Activated B cell treated with CpG ODN at 0.5 μM for 24 hours (primary cell): Measurements from ENCODE around the gene FHIP1B. TPM values are rescaled to one million over a fixed set of nuclear protein-coding genes. Genes with fewer than 3 reads are reported as not detected.

Source experiments
- ATAC-seq: fragments of 200-7000 bp; cut with Tn5 transposase; one replicate; pipeline ENCODE4 v1.10.0; 2021; ENCODE audit warnings: low read depth, mild to moderate bottlenecking, moderate library complexity
- CTCF ChIA-PET: fragments of 350-600 bp; sonication (Branson Sonifier 250); formaldehyde crosslinking; loops from one replicate; lab custom pipeline; 2021; ENCODE audit warnings: antibody characterized with exemption; lab: Charles Lee
- POLR2A ChIA-PET: fragments of 350-600 bp; sonication (Branson Sonifier 250); formaldehyde crosslinking; loops from one replicate; lab custom pipeline; 2021; ENCODE audit warnings: antibody characterized with exemption; lab: Charles Lee
- DNase-seq: peaks from one replicate; pipeline ENCODE4 v3.0.0; 2022
- H3K27ac Mint-ChIP-seq: one replicate; pipeline ENCODE4 v1.8.0; 2020; ENCODE audit warnings: mixed read lengths
- H3K27me3 Mint-ChIP-seq: one replicate; pipeline ENCODE4 v1.8.0; 2021; ENCODE audit warnings: mixed read lengths
- H3K36me3 Mint-ChIP-seq: one replicate; pipeline ENCODE4 v1.8.0; 2021; ENCODE audit warnings: low read depth, mixed read lengths
- H3K4me1 Mint-ChIP-seq: one replicate; pipeline ENCODE4 v1.8.0; 2021; ENCODE audit warnings: mixed read lengths
- H3K4me3 Mint-ChIP-seq: one replicate; pipeline ENCODE4 v1.8.0; 2020; ENCODE audit warnings: mild to moderate bottlenecking, mixed read lengths
- H3K9me3 Mint-ChIP-seq: one replicate; pipeline ENCODE4 v1.8.0; 2020; ENCODE audit warnings: mixed read lengths
- intact Hi-C: fragments of 100-400 bp; cut with micrococcal nuclease; formaldehyde crosslinking; loops from one replicate; pipeline ENCODE4 v1.15.1; 2024
- total RNA-seq: library from RNA; stranded (reverse); gene quantifications from 2 replicates; pipeline ENCODE4 v1.2.3, GENCODE V29; 2022
- TF ChIP-seq, protein P1 (sequence below): fragments of 200-600 bp; IDR thresholded peaks from one replicate; pipeline ENCODE4 v1.8.0; 2022; ENCODE audit warnings: antibody characterized with exemption, mild to moderate bottlenecking

FHIP1B gene
- total RNA-seq, 1 donor from 2014 or later = 32.8 TPM

DNA sequence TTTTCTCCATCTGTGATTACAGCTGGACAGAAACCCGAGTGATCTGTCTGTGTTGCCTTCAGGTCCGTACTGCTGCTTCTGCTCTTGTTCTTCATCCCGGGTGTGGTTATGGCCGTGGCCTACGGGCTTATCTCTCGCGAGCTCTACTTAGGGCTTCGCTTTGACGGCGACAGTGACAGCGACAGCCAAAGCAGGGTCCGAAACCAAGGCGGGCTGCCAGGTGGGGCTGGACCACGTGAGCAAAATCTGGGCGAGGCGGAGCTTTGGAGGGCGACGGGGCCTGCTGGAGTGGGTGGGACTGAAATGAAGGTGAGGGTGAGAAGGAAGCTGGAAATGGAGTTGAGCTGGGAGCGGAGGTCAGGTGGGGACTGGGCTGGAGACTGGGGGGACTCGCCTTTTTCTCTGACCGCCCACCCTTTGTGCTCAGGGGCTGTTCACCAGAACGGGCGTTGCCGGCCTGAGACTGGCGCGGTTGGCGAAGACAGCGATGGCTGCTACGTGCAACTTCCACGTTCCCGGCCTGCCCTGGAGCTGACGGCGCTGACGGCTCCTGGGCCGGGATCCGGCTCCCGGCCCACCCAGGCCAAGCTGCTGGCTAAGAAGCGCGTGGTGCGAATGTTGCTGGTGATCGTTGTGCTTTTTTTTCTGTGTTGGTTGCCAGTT is 36.3 kb upstream of the FHIP1B start:
- no peak overlapping the region for H3K4me3 Mint-ChIP-seq
- H3K9me3 Mint-ChIP-seq = no peaks in the 10 kb centered on the region
- H3K4me1 Mint-ChIP-seq = no peaks in the 10 kb centered on the region
- TF ChIP-seq, protein P1, sequence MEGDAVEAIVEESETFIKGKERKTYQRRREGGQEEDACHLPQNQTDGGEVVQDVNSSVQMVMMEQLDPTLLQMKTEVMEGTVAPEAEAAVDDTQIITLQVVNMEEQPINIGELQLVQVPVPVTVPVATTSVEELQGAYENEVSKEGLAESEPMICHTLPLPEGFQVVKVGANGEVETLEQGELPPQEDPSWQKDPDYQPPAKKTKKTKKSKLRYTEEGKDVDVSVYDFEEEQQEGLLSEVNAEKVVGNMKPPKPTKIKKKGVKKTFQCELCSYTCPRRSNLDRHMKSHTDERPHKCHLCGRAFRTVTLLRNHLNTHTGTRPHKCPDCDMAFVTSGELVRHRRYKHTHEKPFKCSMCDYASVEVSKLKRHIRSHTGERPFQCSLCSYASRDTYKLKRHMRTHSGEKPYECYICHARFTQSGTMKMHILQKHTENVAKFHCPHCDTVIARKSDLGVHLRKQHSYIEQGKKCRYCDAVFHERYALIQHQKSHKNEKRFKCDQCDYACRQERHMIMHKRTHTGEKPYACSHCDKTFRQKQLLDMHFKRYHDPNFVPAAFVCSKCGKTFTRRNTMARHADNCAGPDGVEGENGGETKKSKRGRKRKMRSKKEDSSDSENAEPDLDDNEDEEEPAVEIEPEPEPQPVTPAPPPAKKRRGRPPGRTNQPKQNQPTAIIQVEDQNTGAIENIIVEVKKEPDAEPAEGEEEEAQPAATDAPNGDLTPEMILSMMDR = no peak
- no peak overlapping the region for H3K27ac Mint-ChIP-seq
- peaks cover 40% of the 10 kb centered on the region for H3K27me3 Mint-ChIP-seq
- ATAC-seq = no peak
- ChIA-PET POLR2A (no interaction called here), CTCF (no interaction called here)
- intact Hi-C loops = no loop called here
- no peaks in the 10 kb centered on the region for H3K36me3 Mint-ChIP-seq
- DNase-seq = no peak

DNA sequence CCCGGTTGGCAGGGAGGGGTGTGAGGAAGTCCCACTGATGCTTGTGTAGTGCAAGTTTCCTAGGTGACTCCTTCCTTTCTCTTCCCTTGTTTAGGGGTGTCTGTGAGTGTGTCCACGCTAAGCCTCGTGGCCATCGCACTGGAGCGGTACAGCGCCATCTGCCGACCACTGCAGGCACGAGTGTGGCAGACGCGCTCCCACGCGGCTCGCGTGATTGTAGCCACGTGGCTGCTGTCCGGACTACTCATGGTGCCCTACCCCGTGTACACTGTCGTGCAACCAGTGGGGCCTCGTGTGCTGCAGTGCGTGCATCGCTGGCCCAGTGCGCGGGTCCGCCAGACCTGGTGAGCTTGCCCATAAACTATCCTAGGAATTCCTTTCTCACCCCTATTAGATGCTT is 35.6 kb upstream of the FHIP1B start:
- H3K4me3 Mint-ChIP-seq = no peak overlapping the region
- H3K27ac Mint-ChIP-seq = no peak overlapping the region
- H3K9me3 Mint-ChIP-seq = no peaks in the 10 kb centered on the region
- peaks cover 35% of the 10 kb centered on the region for H3K27me3 Mint-ChIP-seq
- TF ChIP-seq, protein P1 = no peak
- POLR2A ChIA-PET = no interaction called here
- ATAC-seq (no peak), DNase-seq (no peak)
- CTCF ChIA-PET = no interaction called here
- H3K4me1 Mint-ChIP-seq = no peaks in the 10 kb centered on the region
- no peaks in the 10 kb centered on the region for H3K36me3 Mint-ChIP-seq
- intact Hi-C loops = no loop called here

DNA sequence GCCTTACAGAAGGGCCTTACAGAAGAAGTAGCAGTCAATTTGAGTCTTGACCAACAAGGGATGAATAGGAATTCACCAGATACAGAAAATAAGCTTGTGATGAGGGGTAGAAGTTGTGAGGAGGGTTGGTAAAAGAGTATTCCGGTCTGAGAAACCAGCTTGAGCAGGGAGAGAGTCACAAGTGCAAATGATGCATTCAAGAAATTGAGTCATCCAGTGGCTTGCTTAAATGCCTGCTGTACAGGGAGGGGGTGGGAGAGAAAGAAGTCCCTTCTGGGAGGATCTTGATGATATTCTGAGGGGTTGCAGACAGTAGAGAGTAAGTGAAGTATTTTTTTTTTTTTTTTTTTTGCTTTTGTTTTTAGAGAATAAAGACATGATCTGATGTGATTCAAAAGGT is 34.4 kb upstream of the FHIP1B start:
- H3K4me1 Mint-ChIP-seq = no peaks in the 10 kb centered on the region
- H3K27me3 Mint-ChIP-seq = peaks cover 35% of the 10 kb centered on the region
- no peak for ATAC-seq
- TF ChIP-seq, protein P1 = no peak
- ChIA-PET POLR2A (no interaction called here), CTCF (no interaction called here)
- H3K27ac Mint-ChIP-seq = no peak overlapping the region
- intact Hi-C loops = no loop called here
- H3K4me3 Mint-ChIP-seq = no peak overlapping the region
- DNase-seq = no peak
- H3K36me3 Mint-ChIP-seq = no peaks in the 10 kb centered on the region
- no peaks in the 10 kb centered on the region for H3K9me3 Mint-ChIP-seq

DNA sequence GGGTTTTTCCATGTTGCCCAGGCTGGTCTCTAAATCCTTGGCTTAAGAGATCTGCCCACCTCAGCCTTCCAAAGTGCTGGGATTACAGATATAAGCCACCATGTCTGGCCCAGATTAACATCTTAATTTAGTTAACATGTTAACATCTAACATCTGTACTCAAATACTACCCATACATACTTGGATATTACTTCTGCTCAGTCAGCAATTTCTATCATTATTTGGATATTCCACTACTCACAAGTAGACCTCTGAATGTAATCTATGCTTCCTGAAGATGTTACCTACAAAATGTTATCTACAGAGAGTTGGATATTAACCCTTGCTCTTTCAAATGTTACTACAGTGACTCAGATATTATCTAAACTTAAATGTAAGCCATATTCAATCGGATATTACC is 29.2 kb upstream of the FHIP1B start:
- Mint-ChIP-seq H3K27me3 (peaks cover 26% of the 10 kb centered on the region), H3K4me1 (peaks cover 8% of the 10 kb centered on the region), H3K36me3 (no peaks in the 10 kb centered on the region), H3K9me3 (no peaks in the 10 kb centered on the region), H3K4me3 (no peak overlapping the region), H3K27ac (no peak overlapping the region)
- ChIA-PET CTCF (no interaction called here), POLR2A (no interaction called here)
- intact Hi-C loops = no loop called here
- TF ChIP-seq, protein P1 = no peak
- ATAC-seq = no peak
- DNase-seq = no peak

DNA sequence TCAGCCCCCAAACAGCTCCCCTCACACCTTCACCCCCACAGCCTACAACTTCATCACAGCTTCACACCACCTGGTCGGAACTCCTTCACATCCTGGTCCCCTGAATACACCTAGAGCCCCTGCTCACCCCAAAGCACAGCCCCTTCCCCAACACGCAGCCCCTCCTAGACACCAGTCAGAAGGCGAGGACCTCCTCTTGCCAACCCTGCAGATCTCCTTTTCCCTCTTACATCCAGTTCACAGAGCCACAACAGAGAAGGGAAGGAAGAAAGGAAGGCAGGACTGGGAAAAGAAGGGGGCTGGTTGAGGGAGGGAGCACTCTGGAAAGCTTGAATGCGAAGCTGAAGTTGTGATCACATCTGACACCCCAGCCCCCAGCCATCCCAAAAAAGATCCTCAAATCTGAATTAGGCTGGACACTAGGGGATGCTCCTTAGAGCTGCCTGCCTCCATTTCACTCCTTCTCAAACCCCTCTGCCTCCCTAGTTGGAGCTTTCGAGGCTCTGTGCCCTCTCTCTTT is 25.8 kb upstream of the FHIP1B start:
- peaks cover 24% of the 10 kb centered on the region for H3K27me3 Mint-ChIP-seq
- ChIA-PET POLR2A (no interaction called here), CTCF (interaction anchor here (1.1 kb wide), 1 partner anchor 9 kb away, joined by 3 read pairs; no protein-coding TSS in a partner anchor)
- intact Hi-C loops = no loop called here
- no peaks in the 10 kb centered on the region for H3K36me3 Mint-ChIP-seq
- no peak for ATAC-seq
- TF ChIP-seq, protein P1 = no peak
- H3K4me1 Mint-ChIP-seq = peaks cover 11% of the 10 kb centered on the region
- H3K9me3 Mint-ChIP-seq = no peaks in the 10 kb centered on the region
- no peak overlapping the region for H3K4me3 Mint-ChIP-seq
- no peak for DNase-seq
- no peak overlapping the region for H3K27ac Mint-ChIP-seq
